DMS53 (cell line): Measurements from ENCODE around the gene KIAA1958.

ENCODE experiments used
- DNase-seq: peaks from one replicate; lab custom pipeline; 2025; lab: John Stamatoyannopoulos, UW

Gene KIAA1958

DNA sequence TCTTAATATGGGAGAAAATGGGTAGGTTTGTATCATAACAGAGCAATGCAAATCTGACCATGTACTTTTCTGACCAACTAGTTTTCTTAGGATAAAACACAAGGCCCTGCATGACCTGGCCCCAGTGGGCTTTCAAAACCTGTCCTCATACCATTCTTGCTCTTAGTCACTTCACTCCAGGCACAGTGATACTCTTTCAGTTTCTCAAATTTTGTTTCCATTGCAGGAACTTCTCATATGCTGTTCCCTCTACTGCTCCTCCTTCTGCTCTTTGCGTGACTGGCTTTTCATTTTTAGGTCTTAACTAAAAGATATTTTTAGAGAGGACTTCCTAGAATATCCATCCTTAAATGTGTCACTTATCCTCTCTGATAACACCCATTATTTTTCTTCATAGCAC lies 118.9 kb downstream of the KIAA1958 start:
- no peak for DNase-seq

DNA sequence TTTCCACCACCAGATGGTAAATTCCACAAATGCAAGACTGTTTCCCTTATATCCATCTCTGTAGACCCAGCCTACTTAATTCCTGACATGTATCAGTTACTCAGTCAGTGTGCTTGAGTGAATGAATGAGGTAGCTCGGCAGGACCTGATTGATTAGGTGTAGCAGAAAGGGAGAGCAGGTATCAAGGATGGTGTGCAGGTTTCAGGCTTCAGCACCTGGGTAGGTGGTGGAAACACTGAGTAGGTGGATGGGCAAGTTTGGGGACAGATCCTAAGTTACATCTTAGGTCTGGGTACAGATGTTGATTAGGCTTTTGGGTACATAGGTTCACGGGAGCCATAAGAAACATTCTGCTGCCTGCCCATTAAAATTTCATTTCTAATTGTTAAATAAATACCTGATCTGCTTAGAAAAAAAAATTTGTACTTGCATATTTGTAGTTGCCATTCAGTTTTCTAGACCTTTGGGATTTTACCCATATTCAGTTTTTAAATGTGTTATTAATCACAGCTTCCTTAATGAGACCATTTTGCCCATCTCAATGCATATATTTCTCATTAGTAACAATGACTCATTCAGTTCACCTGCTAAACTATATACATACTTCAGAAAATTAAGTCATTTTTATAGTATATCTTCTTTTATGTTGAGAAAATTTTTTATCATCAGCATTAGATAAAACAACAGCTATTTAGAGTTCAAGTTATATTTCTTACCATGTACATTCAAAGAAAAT lies 119.5 kb downstream of the KIAA1958 start:
- DNase-seq: no peak

DNA sequence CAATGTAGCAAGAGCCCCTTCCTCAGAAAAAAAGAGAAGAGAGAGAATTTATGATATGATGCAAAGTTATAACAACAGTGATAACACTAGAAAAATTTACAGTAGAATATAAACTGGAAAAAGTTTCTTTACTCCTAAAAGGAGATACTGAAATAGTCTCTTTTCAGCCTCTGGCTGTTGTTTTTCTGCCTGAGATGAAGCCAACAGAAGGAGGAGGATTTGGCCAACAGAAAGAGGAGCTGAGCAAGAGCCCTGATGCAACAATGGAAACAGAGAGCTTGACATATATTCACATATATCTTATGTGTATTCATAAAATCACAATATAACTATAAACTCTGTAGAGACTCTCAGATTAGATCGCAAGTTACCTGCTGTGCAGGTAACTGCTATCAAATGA lies 122.2 kb downstream of the KIAA1958 start:
- no peak for DNase-seq

DNA sequence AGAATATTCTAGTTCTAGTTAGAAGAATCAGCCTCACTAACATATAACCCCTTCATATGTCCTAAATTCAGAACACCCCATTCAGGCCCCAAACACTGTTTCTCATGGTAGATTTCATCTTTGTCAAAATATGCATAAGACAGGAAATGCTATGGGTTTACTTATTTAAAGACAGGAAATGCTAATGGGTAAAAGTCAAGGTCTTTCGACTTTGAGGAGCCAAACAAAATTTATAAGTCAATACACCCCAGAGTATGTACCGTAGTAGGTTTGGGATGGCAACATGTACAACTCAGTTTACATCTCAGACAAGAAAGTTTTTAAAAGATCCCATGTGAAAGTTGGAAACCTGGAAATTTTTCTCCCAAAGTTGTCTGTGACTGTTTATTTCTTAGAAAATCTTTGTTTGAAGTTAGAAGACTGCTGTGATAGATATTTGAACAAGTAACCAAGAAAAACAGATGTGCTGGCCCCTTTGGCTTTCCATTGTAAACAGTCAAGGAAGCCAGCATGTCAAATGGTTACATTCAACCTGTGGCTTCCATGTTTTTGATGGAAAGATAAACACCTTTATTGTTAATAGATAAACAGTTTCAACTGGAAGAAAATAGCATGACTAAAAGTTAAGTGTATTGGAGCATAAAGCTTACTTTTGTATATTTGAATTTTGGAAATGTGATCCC lies 129.1 kb downstream of the KIAA1958 start:
- DNase-seq: no peak

DNA sequence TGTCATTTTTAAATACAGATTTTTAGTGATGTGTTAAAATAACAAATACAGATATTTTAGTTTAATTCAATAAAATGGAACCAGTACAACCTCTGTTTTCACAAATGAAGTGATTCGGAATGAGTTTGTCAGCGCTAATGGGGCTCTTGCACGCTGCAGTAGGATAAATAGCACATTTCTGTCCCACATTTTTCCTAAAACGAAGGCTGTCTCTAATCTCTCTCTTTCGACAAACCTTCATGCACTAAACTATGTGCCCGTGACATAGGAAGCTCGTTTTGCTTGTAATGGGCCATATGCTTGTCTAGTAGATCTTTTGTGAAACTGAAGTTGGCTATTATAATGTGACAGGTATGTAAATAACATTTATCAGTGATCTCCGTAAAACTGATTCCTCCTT lies 130.7 kb downstream of the KIAA1958 start:
- DNase-seq: no peak

DNA sequence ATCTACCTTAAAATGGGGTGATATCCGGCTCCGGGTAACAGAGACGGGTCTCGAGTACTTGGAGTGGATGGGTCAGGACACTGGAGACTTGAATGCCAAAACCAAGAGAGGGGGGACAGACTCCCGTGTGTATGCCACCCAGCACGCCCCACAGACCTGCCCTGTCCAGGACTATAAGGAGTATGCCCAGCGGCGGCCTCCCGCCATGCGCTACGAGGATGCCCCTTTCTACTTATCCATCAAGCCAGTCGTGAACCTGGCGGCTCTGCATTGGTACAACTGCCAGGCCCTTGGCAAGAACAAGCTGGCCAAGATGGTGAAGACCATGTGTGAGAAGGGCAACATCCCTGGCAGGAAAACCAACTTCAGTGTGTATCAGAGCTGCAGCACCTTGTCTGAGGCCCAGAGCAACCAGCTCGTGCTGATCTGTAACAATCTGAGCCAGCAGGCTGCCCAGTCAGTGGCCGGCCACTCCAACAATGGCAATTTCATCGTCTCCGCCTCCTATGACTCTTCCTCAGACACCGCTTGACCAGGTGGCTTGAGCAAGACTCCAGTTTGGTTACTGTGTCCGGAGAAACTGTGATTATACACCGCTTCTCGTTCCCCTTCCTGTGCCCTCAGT lies 131.9 kb downstream of the KIAA1958 start:
- no peak for DNase-seq

DNA sequence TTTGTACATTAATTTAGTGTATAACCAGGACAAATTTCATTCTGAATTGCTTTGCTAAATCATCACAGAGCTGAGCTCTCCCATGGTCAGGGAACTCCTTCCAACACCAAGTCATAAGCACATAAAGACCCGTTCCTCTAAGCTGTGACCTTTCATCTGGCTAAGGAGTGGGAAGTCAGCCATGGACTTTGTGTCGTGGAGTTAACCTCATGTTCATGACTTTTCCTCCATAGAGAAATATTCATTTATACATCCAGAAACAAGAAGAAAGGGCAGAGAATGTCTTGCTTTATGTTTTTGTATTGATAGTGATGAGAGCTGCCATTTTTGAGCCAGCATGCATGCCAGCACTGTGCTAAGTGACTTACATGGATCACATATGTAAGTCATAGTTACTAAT lies 133.8 kb downstream of the KIAA1958 start:
- no peak for DNase-seq

DNA sequence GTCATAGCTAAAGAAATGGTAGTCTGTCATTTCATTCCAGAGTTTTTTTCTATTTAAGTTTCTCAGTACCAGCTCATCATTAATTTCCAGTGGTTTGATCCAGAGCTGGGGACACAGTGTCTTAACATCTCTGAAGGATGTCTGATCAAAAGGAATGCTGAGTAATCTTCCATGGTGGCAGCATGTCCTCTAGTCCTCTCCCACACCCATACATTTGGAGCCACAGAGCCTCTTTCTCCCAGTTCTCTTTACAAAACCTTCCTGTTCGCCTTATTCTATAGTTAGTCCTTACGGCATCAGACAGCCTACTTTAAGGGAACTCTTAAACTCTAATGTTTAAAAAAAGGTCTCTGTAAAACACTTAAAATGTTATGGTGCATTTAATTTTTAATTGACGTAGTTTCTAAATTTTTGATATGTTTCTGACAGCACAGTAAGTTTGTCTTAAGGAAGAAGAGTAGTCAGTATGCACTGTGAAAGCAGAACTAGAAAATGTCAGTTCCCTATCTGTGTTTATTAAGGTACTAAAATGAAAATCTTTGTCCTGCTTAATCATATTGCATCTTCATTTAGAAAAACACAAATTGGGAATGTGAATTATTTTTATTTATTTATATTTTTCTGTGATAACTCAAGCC lies 134.5 kb downstream of the KIAA1958 start:
- no peak for DNase-seq

DNA sequence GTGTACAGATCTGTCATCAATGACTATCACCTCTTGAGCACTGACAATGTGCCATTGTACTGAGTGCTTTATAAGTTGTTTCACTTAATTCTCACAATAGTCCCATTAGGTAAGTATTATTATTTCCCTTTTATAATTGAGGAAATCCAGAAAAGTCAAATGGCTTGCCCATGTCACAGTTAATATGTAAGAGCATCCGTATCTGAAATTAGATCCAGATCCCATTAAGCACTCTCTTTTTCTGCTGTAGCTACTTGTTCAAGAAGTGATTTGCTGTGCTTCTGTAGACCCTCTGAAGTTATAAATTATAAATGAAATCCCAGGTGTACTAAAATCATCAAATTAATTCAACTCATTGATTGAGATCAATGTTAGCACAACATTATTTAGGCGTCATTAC lies 136.6 kb downstream of the KIAA1958 start:
- no peak for DNase-seq

DNA sequence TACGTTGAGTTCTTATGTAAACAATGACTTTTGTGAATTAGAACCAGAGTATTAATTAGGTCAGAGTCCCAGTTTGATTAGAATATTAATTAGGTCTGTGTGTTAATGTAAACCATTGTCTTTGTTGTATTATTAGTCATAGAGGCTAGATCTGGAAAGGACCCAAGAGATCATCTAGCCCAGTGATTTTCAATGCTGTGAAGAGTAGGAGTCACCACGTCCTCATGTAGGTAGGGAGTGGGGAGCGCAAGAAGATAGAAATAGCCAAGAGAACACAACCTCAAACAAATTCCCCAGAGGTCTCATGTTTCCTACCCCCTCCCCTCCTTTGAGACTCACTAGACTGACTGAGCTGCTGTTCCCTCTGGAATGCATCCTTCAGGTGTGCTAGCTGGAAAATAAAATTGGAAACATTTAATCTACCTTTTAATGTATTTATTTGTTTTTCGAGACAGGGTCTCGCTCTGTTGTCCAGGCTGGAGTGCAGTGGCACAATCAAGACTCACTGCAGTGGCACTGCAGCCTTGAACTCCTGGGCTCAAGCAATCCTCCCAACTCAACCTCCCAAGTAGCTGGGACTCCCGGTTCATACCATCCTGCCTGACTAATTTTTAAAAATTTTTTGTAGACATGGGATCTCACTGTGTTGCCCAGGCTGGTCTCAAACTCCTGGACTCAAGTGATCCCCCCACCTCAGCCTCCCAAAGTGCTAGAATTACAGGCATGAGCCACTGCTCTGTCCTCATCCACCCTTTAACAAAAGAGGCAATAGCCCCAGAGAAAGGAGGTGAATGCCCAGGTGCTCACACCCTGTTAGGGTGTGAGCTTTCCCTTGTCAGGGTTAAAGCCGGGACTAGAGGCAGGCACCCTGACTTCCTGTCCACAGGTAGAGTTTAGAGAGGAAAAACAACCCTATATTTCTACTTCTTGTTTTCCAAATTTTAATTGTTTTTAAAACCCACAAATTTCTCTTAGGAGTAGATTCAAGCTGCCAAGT lies 138.4 kb downstream of the KIAA1958 start:
- no peak for DNase-seq

DNA sequence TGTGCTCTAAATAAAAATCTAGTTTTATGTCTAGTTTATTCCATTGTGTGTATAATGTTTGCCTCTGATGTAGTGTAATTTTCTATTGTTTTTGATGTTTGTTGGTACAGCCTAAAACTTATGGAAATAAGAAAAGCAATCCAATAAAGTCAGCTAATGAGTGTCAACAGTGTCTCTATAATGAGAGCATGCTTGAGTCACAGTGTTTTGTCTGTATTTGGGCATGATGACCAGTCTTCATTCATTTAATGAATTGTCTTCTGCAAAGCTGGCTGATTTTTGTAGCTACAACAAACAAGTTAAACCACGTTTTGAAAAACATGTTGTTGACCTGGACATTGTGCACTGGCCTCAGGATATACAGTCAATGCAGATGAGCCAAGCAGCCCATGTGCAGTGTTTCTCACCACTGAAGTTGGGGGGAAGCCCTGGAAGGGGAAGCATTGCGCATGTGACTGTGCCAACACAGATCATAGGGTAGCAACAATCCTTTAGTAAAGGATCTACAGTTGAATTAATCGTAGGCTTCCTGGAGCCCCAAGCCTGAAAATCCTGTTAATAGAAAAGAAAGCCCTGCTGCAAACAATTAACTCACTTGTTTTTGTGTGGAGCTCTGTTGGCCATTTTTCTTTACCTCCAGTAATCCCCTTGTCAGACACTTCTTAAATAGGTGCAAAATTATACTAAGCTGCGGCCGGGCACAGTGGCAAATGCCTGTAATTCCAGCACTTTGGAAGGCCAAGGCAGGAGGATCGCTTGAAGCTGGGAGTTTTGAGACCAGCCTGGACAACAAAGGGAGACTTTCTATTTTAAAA lies 143.3 kb downstream of the KIAA1958 start:
- no peak for DNase-seq

DNA sequence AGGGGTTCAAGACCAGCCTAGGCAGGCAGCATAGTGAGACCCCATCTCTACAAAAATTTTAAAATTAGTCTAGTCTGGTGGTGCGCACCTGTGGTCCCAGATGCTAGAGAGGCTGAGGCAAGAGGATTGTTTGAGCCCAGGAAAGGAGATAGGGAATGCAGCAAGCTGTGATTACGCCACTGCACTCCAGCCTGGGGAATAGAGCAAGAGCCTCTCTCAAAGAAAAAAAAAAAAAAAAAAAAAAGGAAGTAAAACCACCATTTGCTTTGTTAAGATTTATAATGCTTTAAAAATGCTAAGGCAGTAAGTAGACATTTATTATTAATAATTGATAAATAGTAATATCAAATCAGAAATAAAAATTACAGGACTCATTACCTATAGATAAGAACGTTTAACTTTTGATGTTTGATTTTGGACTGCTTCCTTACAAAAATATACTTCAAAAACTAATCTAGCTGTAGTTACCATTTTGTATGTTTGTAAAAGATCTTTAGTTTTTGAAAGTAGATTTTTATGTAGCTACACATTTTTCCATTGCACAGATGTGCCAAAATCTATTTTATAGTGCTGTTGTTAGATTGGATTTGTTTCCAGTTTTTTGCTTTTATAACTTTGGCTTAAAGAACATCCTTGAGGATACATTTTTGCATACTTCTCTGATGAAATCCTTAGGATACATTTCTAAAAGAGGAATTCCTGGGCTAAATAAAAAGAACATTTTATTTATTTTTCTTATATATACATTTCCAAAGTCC lies 144.9 kb downstream of the KIAA1958 start:
- DNase-seq: no peak

DNA sequence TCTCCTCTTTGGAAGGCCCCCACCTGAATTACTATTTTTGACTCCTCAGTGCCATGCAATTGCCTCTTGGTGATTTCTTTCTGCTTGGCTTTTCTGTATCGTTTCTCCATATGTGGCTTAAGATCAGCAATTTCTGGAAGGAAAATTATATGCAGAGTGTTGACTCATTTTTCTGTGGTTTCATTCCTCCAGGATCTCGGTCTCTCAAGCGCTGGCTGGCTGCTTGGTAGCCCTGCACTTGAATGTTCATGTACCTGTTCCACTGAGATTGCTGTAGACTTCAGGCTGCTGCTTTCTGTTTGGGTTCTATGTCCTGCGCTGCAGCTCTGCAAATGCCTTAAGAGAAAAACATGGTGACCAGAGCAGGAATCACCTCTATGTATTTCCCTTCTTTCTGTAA lies 153.7 kb downstream of the KIAA1958 start:
- no peak for DNase-seq

DNA sequence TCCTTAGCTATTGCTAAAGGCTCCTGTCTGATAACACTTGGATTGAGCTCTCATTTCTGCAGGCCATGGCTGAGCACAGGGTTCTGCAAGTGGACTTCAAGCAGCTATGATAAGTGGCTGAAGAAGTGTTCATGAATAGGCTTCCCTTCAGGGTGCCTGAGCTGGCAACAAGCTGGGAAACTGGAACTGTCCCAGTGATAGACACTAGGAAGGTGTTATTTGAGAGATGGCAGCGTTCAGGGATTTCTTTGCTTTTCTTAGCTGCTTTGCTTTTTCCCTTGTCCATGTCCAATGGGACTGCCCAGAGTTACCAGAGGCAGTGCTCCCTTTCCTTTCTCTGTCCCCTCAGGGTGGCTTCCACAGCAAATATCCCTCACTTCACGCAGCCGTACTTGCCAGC lies 155.5 kb downstream of the KIAA1958 start:
- DNase-seq: no peak

DNA sequence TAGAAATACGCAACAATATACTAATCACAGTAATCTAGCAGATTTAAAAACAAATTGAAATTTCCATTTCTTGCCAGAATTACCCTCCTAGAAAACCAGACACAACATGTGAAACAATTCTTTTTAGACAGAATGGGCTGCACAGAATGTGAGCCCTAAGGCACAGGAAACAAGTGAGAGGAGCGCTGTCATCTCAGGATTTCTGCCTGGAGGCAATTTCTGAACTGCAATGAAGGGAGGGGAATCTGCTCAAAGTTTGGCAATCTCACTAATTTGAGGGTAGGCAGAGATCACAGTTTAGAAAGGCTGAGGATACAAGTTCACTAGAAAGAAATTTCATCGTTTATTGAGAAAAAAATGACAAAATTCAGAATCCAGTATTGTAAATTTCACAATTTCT lies 161.0 kb downstream of the KIAA1958 start:
- no peak for DNase-seq

DNA sequence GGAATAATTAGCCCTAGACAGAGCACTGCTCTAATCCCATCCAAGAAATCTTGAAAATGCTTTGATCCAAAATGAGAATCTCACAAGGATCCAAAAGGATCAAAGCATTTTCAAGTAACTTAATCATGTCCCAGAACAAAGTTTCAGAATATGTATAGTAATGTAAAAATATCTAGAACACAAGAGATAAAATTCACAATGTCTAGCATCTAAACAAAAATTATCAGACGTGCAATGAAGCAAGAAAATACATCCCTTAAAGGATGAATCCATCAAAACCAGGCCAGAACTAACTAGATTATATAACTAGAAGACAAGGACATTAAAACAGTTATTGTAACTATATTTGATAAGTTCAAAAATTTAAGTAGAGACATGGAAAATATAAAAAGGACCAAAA lies 162.0 kb downstream of the KIAA1958 start:
- DNase-seq: no peak

DNA sequence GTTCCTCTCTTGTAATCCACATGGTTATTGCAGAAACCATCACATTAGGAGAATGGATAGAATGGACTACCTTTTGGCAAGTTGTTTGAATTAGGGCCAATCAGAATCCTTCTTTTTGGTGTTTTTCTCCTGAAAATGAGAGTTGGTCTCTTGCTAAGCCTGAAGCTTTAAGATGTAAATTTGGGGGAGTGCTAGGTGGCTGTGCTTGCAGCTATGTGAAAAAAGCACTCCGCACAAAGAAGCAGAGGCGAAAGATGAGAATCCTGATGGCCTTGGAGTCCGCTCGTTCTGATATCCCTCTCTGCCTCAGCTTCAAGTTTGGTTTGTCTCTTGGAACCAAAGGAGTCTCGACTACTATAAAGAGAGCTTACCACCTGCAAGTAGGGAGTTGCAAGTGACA lies 167.7 kb downstream of the KIAA1958 start:
- DNase-seq: no peak

DNA sequence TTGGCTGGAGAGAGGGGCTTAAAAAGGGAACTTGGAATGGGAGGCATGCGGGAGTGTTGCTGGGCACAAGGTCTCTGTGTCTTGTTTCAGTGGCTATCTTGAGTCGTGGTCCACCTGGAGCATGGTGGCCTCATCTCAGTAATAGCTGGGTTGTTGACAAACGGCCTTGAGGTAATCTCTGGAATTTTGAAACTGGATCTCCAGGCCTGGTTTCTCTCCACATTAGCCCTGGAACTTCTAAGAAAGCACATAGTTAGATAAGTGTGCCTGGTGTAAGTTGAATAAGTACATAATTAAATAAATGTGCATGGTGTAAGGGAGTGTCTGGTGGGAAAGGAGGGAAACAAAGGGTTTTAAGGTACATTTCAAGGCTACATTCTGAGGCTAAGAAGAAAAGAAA lies 169.0 kb downstream of the KIAA1958 start:
- DNase-seq: no peak

DNA sequence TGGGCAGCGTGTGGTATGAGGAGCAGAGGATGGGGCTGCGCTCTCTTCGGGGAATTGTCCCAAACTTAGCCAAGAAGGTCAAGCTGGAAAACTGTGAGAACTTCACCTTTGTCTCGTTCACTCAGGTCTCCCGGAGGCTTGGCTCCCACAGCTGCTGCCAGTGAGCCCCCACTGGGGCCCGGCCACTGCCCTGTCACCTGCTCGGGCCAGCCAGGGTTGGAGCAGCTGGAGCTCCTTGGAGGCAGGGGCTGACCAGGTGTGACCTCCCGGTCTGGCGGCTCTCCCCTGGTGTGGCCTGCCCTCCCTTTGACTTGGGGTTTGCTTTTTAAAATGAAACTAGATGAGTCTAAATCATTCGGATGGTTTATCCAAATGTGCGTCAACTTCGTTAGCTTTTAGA lies 173.3 kb downstream of the KIAA1958 start:
- no peak for DNase-seq

DNA sequence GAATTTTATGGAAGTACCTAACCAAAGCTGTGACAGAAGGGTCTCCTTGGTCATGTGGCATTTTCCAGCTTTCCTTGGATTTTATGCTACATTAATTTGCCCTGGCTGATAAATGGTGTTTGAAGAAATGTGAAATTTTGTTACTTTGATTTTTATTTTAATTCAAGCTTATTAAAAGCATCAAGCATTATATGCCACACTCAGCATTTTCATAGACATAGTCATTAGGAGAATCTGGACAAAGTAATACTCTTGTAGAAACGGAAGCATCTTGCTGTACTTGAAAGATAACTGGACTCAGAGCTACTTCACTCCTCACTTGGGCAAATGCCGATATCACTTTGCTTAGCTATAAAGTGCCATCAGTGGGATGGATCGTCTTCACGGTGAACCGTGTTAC lies 177.1 kb downstream of the KIAA1958 start:
- DNase-seq: no peak
